ENCODE data around the gene ZNF385A.

ZNF385A gene

GRCh38 chr12:54385251-54385914 is 850 bp upstream of the ZNF385A start:
- peak; percentile 69 for DNase-seq (ENCODE audit: low spot score)
- TF ChIP-seq, protein P1, sequence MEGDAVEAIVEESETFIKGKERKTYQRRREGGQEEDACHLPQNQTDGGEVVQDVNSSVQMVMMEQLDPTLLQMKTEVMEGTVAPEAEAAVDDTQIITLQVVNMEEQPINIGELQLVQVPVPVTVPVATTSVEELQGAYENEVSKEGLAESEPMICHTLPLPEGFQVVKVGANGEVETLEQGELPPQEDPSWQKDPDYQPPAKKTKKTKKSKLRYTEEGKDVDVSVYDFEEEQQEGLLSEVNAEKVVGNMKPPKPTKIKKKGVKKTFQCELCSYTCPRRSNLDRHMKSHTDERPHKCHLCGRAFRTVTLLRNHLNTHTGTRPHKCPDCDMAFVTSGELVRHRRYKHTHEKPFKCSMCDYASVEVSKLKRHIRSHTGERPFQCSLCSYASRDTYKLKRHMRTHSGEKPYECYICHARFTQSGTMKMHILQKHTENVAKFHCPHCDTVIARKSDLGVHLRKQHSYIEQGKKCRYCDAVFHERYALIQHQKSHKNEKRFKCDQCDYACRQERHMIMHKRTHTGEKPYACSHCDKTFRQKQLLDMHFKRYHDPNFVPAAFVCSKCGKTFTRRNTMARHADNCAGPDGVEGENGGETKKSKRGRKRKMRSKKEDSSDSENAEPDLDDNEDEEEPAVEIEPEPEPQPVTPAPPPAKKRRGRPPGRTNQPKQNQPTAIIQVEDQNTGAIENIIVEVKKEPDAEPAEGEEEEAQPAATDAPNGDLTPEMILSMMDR (IDR thresholded peaks at IDR 0.05; ENCODE audit: extremely low read depth, missing control alignments): no peak

DNA sequence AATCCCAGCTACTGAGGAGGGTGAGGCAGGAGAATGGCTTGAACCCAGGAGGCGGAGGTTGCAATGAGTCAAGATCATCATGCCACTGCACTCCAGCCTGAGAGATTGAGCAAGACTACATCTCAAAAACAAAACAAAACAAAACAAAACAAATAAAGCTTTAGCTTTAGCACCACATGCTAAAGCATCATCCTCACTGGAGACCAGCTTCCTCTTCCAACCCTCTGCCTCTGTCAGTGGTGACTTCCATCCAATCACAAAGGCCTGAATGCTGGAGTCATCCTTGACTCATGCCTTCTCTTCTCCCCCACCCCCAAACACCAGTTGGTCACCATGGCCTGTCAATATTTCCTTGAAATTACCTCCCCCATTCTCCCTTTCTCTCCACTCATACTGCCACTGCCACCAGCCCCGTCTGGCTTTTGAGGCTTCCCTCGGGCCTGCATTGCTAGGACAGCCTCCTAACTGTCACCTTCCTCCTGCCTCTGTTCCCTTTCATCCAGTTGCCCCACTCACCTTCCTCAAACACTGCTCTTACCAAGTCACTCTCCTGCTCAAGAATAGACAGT is 1.4 kb downstream of the ZNF385A start:
- DNase-seq (ENCODE audit: low spot score): no peak
- TF ChIP-seq, protein P1 (IDR thresholded peaks at IDR 0.05; ENCODE audit: extremely low read depth, missing control alignments): no peak

DNA sequence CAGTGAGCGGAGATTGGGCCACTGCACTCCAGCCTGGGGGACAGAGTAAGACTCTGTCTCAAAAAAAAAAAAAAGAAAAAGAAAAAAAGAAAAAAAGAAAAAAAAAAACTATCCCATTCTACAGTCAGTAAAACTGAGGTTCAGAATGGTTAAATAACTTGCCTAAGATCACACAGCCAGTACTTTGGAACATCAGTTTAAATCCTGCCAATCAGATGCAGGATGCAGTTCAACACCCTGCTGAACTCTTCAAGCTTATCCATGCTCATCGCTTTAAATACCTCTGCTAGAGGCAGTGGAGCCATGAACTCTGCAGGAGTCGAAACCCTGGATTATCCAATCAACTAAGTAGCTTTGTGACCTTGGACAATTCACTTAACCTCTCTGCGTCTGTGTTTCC is 3.4 kb downstream of the ZNF385A start:
- DNase-seq (ENCODE audit: low spot score): no peak
- TF ChIP-seq, protein P1 (IDR thresholded peaks at IDR 0.05; ENCODE audit: extremely low read depth, missing control alignments): no peak

DNA sequence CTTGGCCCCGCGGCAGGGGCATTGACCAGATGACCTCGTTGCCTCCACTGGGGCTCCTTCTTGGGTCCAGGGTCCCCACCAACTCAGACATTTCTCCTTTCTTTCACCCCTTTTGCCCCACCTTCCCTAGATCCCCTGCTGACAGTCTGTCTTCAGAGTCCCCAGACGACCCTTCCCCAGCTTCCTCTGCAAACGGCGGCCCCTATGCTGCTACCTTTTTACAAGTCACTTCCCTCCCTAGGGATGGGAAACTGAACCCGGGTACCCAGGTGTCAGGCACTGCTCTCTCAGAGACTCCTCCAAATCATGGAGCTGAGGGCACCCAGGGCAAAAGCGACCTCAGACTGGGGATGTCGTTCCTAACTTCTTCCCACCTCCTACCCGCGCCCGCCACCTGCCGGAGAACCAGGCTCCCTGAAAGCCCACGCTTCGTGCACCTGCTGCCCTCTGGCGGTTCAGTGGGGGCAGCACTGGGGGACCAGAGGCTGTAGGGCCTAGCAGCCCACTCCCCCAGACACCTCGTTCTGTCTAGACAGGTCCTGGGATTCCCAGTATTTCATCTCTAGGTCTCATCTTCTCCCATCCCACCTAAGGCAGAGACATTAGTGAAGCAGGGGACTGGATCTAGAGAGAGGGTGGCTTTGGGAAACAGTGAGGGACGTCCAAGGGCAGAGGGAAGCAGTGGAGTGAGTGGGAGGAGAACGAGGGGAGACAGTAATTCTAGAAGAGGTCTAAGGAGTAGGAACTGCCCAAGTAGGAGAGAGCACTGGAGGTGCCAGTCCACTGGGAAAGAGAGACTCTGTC is 4.9 kb downstream of the ZNF385A start:
- DNase-seq (ENCODE audit: low spot score): peak; percentile 94
- TF ChIP-seq, protein P1 (IDR thresholded peaks at IDR 0.05; ENCODE audit: extremely low read depth, missing control alignments): peak; percentile 100

DNA sequence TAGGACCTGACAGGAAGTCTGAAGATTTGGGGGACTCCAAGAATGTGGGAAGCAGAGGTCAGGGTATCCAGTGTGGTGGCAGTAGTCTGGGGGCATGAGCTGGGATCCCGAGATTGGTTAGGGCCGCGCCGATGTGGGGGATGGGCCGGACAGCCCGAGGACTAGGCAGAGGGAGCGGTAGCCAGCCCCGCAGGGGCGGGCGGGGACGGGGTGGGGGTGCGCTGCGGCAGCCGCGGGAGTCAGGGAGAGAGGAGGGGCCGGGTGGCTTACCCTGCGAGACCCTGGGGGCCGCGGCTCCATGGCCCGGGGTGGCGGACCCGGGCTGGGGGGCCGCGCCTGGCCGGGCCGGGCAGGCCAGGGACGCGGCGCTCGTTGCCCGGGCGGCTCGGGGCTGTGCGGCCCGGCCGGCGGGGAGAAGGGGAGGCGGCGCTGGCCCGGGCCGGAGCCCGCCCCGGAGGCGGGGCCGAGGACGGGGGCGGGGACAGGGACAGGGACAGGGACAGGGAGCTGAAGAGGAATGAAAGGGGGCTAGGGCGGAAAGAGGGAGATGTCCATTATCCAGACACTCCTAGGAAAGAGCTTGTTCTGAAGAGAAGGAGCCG is 5.6 kb downstream of the ZNF385A start:
- TF ChIP-seq, protein P1 (IDR thresholded peaks at IDR 0.05; ENCODE audit: extremely low read depth, missing control alignments): no peak
- DNase-seq (ENCODE audit: low spot score): peak; percentile 68

DNA sequence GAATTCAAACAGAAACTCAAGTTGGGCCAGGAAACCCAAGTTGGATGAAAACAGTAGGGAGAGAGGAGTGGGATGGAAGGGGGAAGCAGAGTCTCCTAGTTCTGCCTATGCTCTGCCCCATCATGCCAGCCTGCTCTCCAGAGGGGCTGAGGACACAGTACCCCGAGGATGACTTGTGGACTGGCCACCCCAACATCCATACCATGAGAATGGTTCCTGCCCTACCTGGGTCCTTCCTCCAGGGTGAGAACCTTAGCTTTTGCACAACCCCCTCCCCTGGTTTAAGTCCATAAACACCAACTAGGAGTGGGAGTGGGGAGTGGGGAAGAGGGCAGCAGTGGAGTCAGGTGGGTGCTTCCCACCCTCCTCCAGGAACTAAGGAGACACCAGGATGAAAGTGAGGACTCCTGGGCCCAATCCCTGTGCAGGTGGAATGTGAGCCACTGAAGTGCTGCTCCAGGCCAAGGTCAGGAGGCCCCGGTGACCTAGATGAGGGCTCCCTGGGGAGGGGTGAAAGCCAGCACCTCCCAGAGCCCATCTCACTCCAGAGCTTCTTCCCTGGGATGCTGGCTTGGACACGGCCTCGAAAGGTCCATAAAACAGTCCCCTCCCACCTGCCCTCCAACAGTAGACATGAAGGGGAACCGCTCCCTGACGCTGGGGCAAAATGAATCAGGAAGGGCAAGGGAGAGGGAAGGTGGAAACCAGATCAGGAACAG is 6.6 kb downstream of the ZNF385A start:
- TF ChIP-seq, protein P1 (IDR thresholded peaks at IDR 0.05; ENCODE audit: extremely low read depth, missing control alignments): no peak
- no peak for DNase-seq (ENCODE audit: low spot score)
